Stimulated activated CD4-positive, alpha-beta T cell treated with anti-CD3 and anti-CD28 coated beads, Interleukin-2, amount 100 ng/mL, for 24 hours (primary cell): Measurements from ENCODE around the gene KCNK10.

Experiments
- DNase-seq, 2 donors: peaks; one replicate each; pipeline ENCODE4 v3.0.0-alpha.2; 2020

Gene KCNK10

DNA sequence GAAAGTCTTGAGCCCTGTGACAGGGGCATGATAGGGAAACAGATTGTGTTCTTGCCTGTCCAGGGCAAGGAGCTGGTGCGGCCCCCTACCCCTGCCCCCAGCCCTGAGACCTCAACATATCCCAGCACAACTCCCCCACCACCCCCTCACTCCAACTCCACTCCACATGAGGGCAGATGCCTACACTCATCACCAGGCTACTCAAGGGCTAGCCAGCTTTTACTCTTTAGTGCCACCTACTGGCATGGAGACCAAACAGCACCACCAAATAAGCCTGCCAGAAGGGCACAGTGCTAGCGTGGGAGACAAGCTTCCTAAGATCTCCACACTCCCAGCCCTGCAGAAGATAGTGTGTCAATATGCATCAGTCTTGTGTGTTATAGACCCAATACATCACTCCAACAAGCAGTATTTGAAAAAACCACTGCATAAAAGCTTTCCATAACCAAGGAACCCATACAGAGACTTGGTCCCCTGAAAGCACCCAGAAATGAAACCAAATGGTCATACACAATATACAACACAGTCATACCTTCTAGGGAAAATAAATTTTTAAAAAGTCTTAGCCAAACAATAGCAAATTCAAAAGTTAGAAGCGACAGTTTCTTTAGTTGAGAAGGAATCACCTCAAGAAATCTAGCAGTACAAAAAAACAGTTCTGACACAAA lies 154.4 kb downstream of the KCNK10 start:
- peak; percentile 59 to 67 for DNase-seq

DNA sequence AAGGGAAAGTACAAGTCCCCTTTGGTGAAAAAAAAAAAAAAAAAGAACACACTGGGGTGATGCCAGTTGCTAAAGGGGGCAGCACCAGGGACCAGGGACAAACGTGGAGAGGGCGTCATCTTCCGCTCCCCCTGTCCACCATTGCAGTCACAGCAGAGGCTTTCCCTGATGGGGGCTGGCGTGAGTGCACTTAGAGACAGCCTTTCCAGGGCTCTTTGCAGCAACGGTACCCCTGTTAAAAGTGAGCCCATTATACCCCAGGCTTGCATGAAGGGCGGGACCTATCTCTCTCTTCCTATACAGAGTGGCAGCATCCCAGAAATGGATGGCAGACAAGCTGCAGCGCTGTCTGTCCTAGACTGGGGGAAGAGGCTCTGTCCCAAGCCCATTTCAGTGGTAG lies 155.0 kb downstream of the KCNK10 start:
- DNase-seq: no peak

DNA sequence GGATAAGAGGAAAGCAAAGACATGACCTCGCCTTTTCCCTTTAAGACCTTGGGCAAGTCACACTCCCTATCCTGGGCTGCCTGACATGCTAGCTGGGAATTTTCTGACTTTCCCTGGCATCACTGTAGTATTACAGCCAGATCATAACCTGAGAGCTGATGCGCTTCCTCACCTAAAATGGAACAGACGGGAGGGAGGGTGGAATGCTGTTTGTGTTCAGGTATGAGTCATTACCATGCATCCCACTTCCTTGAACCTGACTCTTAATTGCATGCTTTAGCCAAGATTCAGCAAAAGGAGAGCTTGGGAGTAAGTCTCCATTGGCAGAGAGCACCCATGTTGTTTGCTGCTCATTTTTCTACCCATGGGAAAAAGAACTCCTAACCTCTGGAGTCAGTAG lies 156.5 kb downstream of the KCNK10 start:
- DNase-seq: no peak

DNA sequence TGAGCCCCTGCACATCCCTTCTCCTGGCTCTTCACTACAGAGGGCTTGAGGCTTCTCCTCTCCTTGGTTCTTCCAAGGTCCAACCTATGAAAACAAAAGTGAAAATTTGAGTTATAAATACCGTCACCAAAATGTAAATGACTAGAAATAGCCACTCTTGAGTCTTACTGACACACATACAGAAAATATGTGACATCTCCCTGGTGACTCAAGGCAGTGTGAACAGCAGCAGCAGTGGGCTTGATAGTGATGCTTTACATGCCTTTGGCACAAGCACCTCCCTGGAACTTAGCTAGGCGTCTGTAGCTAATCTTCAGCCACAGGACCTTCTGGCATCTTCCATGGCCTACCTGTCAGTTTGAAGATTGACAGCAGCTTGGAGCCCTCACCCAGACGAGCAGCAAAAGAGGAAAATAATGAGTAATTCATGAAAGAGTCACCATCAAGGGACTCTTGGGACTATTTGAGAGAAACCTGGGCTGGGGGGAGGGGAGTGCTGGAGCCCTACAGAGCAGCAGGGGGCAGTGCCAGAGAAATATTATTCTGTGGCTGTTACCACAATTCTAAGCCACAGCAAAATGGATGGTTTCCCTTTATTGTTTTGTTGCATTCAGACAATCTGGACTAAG lies 158.0 kb downstream of the KCNK10 start:
- DNase-seq: no peak

DNA sequence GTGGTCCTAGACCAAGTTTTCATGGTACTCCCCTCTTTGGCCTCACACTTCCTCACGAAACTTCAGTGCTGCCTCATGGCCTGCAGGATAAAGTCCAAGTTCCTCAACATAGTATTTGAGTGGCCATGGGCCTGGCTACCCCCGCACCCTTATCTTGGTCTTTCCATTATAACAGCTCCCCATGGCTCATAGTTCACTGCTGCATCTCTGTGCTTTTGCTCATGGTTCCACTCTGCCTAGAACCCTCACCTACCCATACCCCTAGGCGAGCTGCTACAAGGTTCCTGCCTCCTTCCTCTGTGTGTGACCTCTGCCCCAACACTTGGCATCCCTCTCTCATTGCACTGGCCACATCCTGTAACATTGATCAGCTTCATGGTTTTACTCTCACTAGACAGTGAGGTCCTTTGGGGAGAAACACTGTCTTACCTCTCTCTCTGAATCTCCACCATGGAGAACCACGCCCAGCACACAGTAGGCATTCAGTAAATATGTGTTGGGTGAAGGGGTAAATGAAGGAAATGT lies 159.3 kb downstream of the KCNK10 start:
- DNase-seq: no peak

DNA sequence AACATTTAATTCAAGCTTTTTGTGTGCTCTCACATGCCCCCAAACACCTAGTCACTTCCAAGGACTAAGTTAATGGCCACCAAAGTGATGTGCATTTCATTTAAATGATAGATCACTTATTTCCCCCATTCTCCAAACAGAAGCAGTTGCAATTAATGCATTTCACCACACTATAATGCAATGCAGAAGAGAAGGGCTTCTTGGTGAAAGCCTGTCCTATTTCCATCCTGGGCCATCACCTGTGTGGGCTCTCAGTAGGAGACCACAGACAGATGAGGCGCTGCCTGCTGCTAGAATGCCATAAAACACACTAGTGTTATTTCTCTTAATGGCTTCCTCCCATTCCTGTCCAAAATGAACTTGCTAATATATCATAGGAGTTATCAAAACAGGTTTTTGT lies 166.9 kb downstream of the KCNK10 start:
- DNase-seq: no peak

DNA sequence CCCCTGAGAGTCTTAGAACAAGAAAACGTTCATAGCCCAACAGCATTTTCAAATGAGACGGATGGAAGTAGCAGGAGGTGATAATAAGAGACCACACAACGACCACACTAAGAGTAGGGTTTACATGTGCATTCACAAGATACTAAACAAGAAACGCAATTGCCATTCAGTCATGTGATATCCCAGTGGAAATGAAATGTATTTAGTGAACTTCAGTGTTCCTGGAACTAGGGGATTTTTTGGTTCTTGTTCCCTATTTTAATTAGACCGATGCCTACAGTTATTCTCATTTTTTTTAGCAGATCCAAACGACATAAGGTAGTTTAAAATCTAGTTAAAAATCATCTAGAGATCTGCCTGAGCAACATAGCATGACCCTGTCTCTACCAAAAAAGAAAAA lies 168.1 kb downstream of the KCNK10 start:
- DNase-seq: no peak

DNA sequence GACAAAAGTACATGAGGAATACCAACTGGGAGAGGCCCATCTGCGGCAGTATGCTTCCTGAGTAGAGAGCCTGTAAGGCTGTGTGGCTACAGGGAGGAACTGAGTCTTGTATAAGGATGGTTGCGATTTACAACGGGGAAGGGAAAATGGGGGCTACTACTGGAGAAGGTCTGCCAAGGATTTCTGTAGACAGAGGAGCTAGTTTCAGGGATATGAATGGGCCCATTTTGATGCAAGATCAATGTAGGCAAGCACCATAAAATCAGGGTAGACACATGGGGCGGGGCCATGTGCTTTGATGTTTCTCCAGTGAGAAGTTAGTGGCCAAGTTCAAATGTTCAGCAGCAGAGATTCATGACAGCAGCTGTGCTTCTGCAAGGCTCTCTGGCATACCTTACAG lies 168.7 kb downstream of the KCNK10 start:
- DNase-seq: no peak

DNA sequence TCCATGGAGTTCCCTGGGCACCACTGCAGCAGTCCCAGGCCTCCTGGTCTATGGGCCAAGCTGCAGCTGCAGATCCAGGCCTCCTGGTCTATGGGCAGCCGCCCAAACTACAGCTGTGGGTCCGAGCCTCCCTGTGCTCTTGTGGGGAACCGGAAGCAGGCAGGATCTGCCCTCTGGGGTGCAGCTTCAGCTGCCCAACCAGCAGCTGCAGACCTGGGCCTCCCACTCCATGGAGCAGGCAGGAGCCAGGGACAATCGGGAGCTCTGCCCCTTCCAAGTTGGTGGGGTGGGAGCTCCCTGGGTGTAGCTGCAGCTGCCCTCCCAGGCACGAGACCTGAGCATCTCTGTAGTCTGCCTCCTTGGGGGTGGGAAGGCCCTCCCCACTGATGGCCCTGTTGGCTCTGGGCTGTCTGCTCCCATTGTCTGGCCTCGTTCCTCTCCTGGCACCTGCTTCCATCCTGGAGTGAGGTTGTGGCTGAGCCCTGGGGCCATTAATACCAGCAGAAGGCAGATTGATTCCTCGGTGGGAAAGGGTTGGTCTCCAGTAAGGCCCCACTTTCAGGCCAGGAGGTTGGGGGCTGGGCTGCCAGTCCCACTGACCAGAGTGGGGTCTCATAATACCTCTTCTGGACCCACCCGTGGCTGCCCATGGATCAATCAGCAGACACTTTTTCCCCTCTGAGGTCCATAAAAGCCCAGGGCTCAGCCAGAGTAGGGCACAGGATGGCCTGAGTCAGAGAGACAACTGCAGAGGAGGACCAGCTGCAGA lies 176.0 kb downstream of the KCNK10 start:
- no peak for DNase-seq

DNA sequence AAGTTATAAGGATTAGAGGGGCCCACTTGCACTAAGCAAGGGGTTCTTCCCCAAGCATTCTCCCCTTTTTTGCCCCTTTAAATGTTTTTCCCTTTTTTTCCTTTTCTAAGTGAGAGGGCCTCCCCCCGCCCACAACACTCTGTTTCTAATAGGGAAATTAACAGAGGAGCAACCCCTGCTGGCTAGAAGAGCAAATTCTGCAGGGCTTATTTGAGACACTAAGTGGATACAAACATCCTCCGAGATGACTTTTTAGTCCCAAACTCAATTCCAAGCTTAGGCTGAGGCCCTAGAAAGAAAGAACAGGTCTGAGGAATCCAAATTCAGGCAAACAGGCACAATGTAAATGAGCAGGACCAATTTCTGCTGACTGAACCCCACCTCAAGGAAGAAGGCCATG lies 179.3 kb downstream of the KCNK10 start:
- DNase-seq: no peak

DNA sequence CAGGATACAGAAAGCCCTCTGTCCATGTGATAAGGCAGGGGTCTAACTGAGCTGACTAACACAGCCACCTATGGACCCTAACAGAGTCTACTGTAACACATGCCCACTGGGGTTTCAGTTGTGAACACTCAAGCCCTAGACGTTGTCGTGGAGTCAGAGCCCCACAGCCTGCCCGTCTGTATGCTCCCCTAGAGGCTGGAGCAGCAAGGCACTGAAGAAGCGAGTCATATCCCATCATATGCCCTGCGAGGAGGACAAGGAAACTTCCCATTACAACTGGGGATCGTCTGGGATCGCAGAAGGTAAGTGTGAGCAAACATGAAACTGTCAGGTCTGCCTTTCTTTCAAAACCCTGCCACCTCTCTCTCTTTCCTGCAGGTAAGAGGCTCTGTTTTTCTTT lies 180.1 kb downstream of the KCNK10 start:
- no peak for DNase-seq

DNA sequence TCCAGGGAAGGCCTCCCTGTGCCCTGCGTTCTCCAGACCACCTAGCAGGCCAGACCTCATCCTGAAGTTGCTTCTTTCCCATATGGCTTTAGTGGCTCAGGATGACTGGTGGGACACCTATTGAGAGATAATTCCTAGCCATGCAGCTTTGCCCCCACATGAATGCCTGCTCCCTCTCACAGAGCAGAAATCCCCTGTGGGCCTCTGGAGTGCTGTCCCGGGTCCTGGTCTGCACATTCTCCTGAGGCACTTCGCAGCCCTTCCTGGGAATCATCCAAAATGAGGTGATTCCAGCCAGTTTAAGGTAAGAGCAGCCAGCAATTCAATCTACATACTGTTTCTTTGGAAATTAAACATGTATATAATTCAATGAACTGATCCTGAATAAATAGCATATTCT lies 182.2 kb downstream of the KCNK10 start:
- DNase-seq: no peak

DNA sequence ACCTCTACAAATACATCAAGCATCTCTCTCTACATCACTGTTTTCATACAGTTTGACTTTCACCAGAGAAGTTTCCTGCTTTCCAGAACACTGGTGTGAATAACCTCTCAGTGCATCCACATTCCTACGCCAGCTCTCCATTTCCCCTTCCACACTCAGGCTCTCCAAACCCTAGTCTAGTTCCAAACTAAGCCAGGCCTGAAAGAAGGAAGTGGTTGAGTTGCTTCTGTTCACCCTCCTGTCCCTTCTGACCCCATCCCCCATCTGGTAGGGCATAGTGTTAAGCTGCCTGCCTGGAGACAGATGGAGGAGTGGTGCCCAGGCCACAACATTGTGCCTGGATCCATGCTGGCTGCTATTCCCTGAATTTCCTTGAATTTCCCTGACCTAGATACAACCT lies 185.7 kb downstream of the KCNK10 start:
- DNase-seq: no peak
